Kidney (tissue), 14 donors: ENCODE measurements around the gene PTPRO. TPM values are rescaled to one million over a fixed set of nuclear protein-coding genes. Genes with fewer than 3 reads are reported as not detected.
"Not testable (repeated sequence)": the region's sequence is repeated elsewhere in the genome, so short reads cannot be mapped to it uniquely, and the experiment has no call there.

Experiments
- DNase-seq, 5 donors: peaks; one replicate each; pipeline ENCODE4 v3.0.0-alpha.2; 2013 to 2020
- FAIRE-seq: peaks from 2 replicates; lab custom pipeline; 2012; peaks lifted over from hg19 to GRCh38; lab: Jason Lieb, UNC
- H3K27ac ChIP-seq, 2 donors: one replicate each; pipeline ENCODE4 v1.7.0; 2013; ENCODE audit warnings: low read depth in 2 of 2, low read length in 2 of 2, inconsistent platforms in 1 of 2
- H3K27me3 ChIP-seq: one replicate; pipeline ENCODE4 v1.7.1; 2013; ENCODE audit warnings: low read length, inconsistent platforms; ENCODE audit not compliant: control insufficient read depth, insufficient read depth
- H3K36me3 ChIP-seq, 3 donors: one replicate each; pipeline versions ENCODE4 v1.7.0 to v1.7.1; 2013; ENCODE audit warnings: low read length in 3 of 3, control low read depth in 1 of 3, inconsistent platforms in 1 of 3; ENCODE audit not compliant: insufficient read depth in 3 of 3, control insufficient read depth in 2 of 3
- H3K4me1 ChIP-seq, 3 donors: one replicate each; pipeline versions ENCODE4 v1.7.0 to v1.7.1; 2013; ENCODE audit warnings: low read length in 3 of 3, inconsistent platforms in 1 of 3, low read depth in 1 of 3; ENCODE audit not compliant: control insufficient read depth in 2 of 3, insufficient read depth in 2 of 3
- H3K4me3 ChIP-seq, 3 donors: one replicate each; pipeline versions ENCODE4 v1.7.0 to v1.8.1; 2013; ENCODE audit warnings: low read length in 3 of 3, control low read depth in 1 of 3, inconsistent platforms in 1 of 3
- H3K9ac ChIP-seq, 3 donors: one replicate each; pipeline versions ENCODE4 v1.7.0 to v1.7.1; 2013; ENCODE audit warnings: low read length in 3 of 3, control low read depth in 1 of 3, inconsistent platforms in 1 of 3
- H3K9me3 ChIP-seq, 3 donors: one replicate each; pipeline versions ENCODE4 v1.7.0 to v1.7.1; 2013; ENCODE audit warnings: low read length in 3 of 3, control low read depth in 1 of 3, inconsistent platforms in 1 of 3; ENCODE audit not compliant: control insufficient read depth in 2 of 3, insufficient read depth in 1 of 3
- intact Hi-C: fragments of 100-400 bp; cut with DNase I; formaldehyde crosslinking; loops from one replicate; pipeline ENCODE4 v1.11.1; 2022
- polyA plus RNA-seq: library from polyadenylated mRNA; stranded (reverse); fragments of 350-450 nt; fragmentation: Illumina TruSeq; extraction: RNeasy Lipid Tissue Mini Kit (QIAGEN cat#74804); gene quantifications from one replicate; pipeline ENCODE4 v1.2.3, GENCODE V29; 2014; ENCODE audit warnings: low read depth, low replicate concordance; ENCODE audit not compliant: insufficient read depth
- total RNA-seq: library from RNA; stranded (reverse); fragmentation: NEBNext Ultra II Directional; extraction: Animal tissue kit (Norgen Biotek cat#: 25700); gene quantifications from one replicate; pipeline ENCODE4 v1.2.1, GENCODE V29; 2021
- TF ChIP-seq, protein P1 (sequence below): IDR thresholded peaks from 3 replicates; pipeline ENCODE4 v1.5.1; 2012; ENCODE audit warnings: mild to moderate bottlenecking, moderate library complexity, borderline replicate concordance; ENCODE audit not compliant: insufficient read depth; ENCODE audit errors: extremely low read depth
- donor health status: control.
- donor health status: control.
- donor health status: control.
- donor health status: control.
- donor health status: control.
- donor health status: DM: yes; HTN: yes; CAD: no.
- donor health status: Normal renal cell carcinoma (clear cell type).

The PTPRO gene
- total and polyA plus RNA-seq, 2 donors from 2014 or later, result 4.6 to 44.0 TPM

DNA sequence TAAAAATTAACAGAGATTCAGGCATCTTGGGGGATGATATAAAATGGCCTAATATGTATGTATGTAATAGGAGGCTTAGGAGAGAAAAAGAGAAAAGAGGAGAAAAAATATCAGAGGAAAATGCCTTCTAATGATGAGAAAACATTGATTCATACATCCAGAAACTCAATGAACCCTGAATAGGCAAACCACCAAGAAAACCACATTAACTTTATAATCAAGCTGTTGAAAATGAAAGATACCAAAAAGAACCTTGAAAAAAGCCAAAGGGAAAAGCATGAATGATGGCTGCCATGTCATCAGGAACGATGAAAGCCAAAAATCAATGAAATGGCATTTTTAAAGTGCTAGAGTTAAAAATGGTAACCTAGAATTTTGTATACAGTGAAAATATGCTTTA is 286.6 kb downstream of the PTPRO start:
- intact Hi-C loops, result no loop called here
- Histone ChIP-seq H3K9me3 (no peaks in the 10 kb centered on the region), H3K27ac (no peak overlapping the region), H3K4me3 (no peak overlapping the region), H3K9ac (no peak overlapping the region), H3K4me1 (no peaks in the 10 kb centered on the region), H3K27me3 (no peaks in the 10 kb centered on the region), H3K36me3 (no peaks in the 10 kb centered on the region)
- DNase-seq (no peak), FAIRE-seq (no peak)
- TF ChIP-seq, protein P1, sequence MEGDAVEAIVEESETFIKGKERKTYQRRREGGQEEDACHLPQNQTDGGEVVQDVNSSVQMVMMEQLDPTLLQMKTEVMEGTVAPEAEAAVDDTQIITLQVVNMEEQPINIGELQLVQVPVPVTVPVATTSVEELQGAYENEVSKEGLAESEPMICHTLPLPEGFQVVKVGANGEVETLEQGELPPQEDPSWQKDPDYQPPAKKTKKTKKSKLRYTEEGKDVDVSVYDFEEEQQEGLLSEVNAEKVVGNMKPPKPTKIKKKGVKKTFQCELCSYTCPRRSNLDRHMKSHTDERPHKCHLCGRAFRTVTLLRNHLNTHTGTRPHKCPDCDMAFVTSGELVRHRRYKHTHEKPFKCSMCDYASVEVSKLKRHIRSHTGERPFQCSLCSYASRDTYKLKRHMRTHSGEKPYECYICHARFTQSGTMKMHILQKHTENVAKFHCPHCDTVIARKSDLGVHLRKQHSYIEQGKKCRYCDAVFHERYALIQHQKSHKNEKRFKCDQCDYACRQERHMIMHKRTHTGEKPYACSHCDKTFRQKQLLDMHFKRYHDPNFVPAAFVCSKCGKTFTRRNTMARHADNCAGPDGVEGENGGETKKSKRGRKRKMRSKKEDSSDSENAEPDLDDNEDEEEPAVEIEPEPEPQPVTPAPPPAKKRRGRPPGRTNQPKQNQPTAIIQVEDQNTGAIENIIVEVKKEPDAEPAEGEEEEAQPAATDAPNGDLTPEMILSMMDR, result no peak

DNA sequence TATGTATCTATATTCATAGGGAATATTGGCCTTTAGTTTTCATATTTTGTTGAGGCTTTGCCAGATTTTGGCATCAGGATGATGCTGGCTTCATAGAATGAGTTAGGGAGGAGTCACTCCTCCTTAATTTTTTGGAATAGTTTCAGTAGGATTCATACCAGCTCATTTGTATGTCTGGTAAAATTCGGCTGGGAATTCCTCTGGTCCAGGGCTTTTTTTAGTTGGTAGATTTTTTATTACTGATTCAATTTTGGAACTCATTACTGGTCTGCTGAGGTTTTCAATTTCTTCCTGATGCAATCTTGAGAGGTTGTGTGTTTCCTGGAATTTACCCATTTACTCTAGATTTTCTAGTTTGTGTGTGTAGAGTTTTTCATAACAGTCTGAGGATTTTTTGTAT is 291.7 kb downstream of the PTPRO start:
- H3K36me3 ChIP-seq, result peaks cover 0 to under 1% (median 0%) of the 10 kb centered on the region in 3 donors
- peaks cover 0 to 7% (median 0%) of the 10 kb centered on the region in 3 donors for H3K9me3 ChIP-seq
- no peaks in the 10 kb centered on the region for H3K4me1 ChIP-seq
- DNase-seq (no peak), FAIRE-seq (no peak)
- no peak overlapping the region for H3K4me3 ChIP-seq
- no peak overlapping the region for H3K9ac ChIP-seq
- TF ChIP-seq, protein P1, result no peak
- intact Hi-C loops, result no loop called here
- H3K27ac ChIP-seq, result no peak overlapping the region
- no peaks in the 10 kb centered on the region for H3K27me3 ChIP-seq

DNA sequence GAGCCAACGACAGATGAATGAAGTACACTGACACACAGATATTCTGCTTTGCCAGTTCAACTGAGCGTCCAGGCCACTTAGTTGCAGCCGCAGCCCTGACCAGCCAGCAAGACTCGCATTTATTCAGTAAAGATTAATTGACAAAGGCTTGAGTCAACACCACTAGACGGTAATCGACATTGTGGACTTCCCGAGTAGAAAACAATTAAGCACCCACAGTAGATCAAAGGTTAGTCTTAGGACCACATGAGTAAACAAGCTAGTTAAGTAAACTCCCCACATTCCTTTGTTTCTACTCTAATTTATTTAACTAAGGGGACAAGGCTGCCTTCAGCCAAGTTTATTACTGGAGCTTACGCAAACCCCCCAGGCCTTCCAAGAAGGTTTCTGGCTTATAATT is 294.2 kb downstream of the PTPRO start:
- H3K4me1 ChIP-seq, FAIRE-seq, DNase-seq, H3K27ac ChIP-seq, H3K9ac ChIP-seq, H3K4me3 ChIP-seq, H3K27me3 ChIP-seq, H3K9me3 ChIP-seq, intact Hi-C loops: not testable (repeated sequence)
- peaks cover 0 to 15% (median 0%) of the 10 kb centered on the region in 3 donors for H3K36me3 ChIP-seq

DNA sequence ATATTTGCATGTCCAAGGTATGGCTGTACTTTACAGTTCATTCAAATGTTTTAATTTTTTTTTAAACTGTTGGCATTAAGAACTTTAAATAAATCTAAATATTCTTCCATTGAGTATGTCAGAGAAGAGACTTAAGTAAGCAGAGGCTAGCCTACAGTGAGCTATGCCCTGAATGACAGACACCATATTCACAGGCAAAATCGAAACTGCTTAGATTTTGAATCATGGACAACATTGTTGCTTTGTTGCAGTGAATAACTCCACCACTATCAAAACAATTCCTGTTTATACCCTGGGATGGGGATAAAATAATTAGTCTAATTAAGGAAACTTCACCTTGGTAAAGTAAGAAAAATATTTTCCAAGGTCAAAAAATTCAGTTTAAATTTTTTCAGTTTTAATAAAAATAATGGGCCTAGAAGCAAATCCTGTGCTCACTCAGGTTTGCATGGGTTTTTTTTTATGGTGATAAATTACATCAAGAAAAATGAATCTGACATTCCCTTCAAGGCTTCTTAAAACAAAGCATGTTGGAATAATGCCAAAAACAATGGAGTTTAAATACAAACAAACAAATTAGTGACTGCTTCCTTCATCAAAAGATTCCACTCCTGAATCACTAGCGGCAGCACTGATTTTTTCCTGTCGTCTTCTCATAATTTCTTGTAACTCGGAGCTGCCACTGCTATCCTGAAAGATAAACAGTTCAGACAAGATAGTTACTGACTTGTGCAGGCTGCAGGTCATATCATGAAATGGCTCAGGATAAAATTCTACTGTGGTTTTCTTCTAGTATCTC is 298.6 kb downstream of the PTPRO start:
- intact Hi-C loops, result no loop called here
- Histone ChIP-seq H3K27me3 (no peaks in the 10 kb centered on the region), H3K9ac (no peak overlapping the region), H3K36me3 (peaks cover 2 to 28% (median 7%) of the 10 kb centered on the region in 3 donors), H3K4me1 (no peaks in the 10 kb centered on the region), H3K27ac (no peak overlapping the region), H3K4me3 (no peak overlapping the region), H3K9me3 (peaks cover 0 to 7% (median 0%) of the 10 kb centered on the region in 3 donors)
- FAIRE-seq (no peak), DNase-seq (no peak)
- TF ChIP-seq, protein P1, result no peak
